GM12878 (cell line): ENCODE measurements around the gene SSBP2. TPM values are rescaled to one million over a fixed set of nuclear protein-coding genes. Genes with fewer than 3 reads are reported as not detected.

Experiments used
- ATAC-seq: fragments of 200-7000 bp; cut with Tn5 transposase; 3 replicates; pipeline ENCODE4 v1.9.1; 2020; ENCODE audit warnings: mild to moderate bottlenecking, moderate library complexity
- BruUV-seq: library from RNA; stranded (reverse); fragments of 400-500 nt; replicated peaks from 2 replicates; lab custom pipeline; 2021; lab: Mats Ljungman, UMichigan
- CTCF ChIA-PET: fragments of 300-600 bp; sonication (Branson Sonifier 250); formaldehyde crosslinking; extraction: SDS; loops from one replicate; lab custom pipeline; 2021; ENCODE audit warnings: inconsistent platforms; lab: Yijun Ruan, JAX
- POLR2A ChIA-PET: fragments of 350-600 bp; formaldehyde crosslinking; extraction: SDS; loops from one replicate; lab custom pipeline; 2021; ENCODE audit warnings: inconsistent platforms; lab: Charles Lee
- RAD21 ChIA-PET: fragments of 300-600 bp; sonication (Branson Sonifier 250); formaldehyde crosslinking; loops from one replicate; lab custom pipeline; 2023; ENCODE audit warnings: antibody characterized with exemption; ENCODE audit not compliant: unreplicated experiment; lab: Charles Lee
- SMC1A ChIA-PET: fragments of 300-600 bp; sonication (Branson Sonifier 250); formaldehyde crosslinking; loops from one replicate; lab custom pipeline; 2023; ENCODE audit not compliant: unreplicated experiment, uncharacterized antibody; lab: Charles Lee
- DNase-seq: peaks from one replicate; pipeline ENCODE4 v3.0.0-alpha.2; 2011; ENCODE audit warnings: low read depth, low spot score
- FAIRE-seq: peaks from 3 replicates; lab custom pipeline; 2011; peaks lifted over from hg19 to GRCh38; lab: Jason Lieb, UNC
- H2AFZ ChIP-seq: 2 replicates; pipeline ENCODE4 v1.6.0; 2011; ENCODE audit warnings: low read depth, low read length, control low read depth; ENCODE audit not compliant: control insufficient read depth
- H3K27ac ChIP-seq: 2 replicates; pipeline ENCODE4 v1.5.1; 2011; ENCODE audit warnings: control low read depth; ENCODE audit not compliant: control insufficient read depth, insufficient read depth
- H3K27me3 ChIP-seq, 2 experiments: replicated peaks in 1 of 2; 2 replicates each; pipeline versions ENCODE4 v1.6.0 to v1.6.1; 2011; ENCODE audit warnings: low read length in 1 of 2; ENCODE audit not compliant: control insufficient read depth in 2 of 2, insufficient read depth in 2 of 2
- H3K36me3 ChIP-seq, 2 experiments: 2 replicates each; pipeline ENCODE4 v1.5.1; 2011; ENCODE audit warnings: low read length in 1 of 2; ENCODE audit not compliant: control insufficient read depth in 2 of 2, insufficient read depth in 2 of 2
- H3K4me1 ChIP-seq: 2 replicates; pipeline ENCODE4 v1.6.1; 2011; ENCODE audit warnings: mild to moderate bottlenecking, low read length, moderate library complexity, mixed read lengths; ENCODE audit not compliant: control insufficient read depth, insufficient read depth
- H3K4me2 ChIP-seq: 2 replicates; pipeline ENCODE4 v1.6.0; 2011; ENCODE audit warnings: control low read depth; ENCODE audit not compliant: control insufficient read depth, insufficient read depth
- H3K4me3 ChIP-seq: fragments of 200-600 bp; sonication (generic); 2 replicates; pipeline ENCODE4 v1.5.1; 2016
- H3K79me2 ChIP-seq: 2 replicates; pipeline ENCODE4 v1.6.0; 2011; ENCODE audit warnings: low read length; ENCODE audit not compliant: control insufficient read depth, insufficient read depth
- H3K9ac ChIP-seq: 2 replicates; pipeline ENCODE4 v1.8.0; 2011; ENCODE audit warnings: low read length, control low read depth, mixed read lengths; ENCODE audit not compliant: control insufficient read depth, insufficient read depth
- H3K9me3 ChIP-seq: replicated peaks from 3 replicates; pipeline ENCODE4 v1.5.1; 2011; ENCODE audit warnings: mild to moderate bottlenecking, low read length; ENCODE audit not compliant: control insufficient read depth, insufficient read depth
- H4K20me1 ChIP-seq: 2 replicates; pipeline ENCODE4 v1.6.0; 2011; ENCODE audit not compliant: control insufficient read depth, insufficient read depth
- EP300 ChIP-seq, 2 experiments: fragments of 150-350 bp in 1 of 2; IDR thresholded peaks; 2 replicates each; pipeline ENCODE4 v1.6.1; 2011 to 2012; ENCODE audit warnings: low read depth in 2 of 2, low read length in 2 of 2, borderline replicate concordance in 1 of 2, improper control_type of control experiment in 1 of 2, inconsistent platforms in 1 of 2; ENCODE audit not compliant: control insufficient read depth in 1 of 2
- HDAC2 ChIP-seq: fragments of 200-600 bp; sonication (generic); IDR thresholded peaks from 2 replicates; pipeline ENCODE4 v1.6.1; 2017
- MAX ChIP-seq: IDR thresholded peaks from 2 replicates; pipeline ENCODE4 v1.6.1; 2012; ENCODE audit warnings: low read depth, low read length, improper control_type of control experiment
- NFYA ChIP-seq: IDR thresholded peaks from 2 replicates; pipeline ENCODE4 v1.6.1; 2011; ENCODE audit warnings: low read depth, mild to moderate bottlenecking, low read length, improper control_type of control experiment, borderline replicate concordance
- SKIL ChIP-seq: fragments of 450-650 bp; IDR thresholded peaks from 2 replicates; pipeline ENCODE4 v1.6.1; 2017; ENCODE audit warnings: mild to moderate bottlenecking, low read depth, inconsistent platforms; ENCODE audit not compliant: poor library complexity, severe bottlenecking
- YBX1 ChIP-seq: fragments of 450-650 bp; IDR thresholded peaks from 2 replicates; pipeline ENCODE4 v1.6.1; 2016; ENCODE audit warnings: antibody characterized with exemption
- ZNF384 ChIP-seq: IDR thresholded peaks from 2 replicates; pipeline ENCODE4 v1.6.1; 2012; ENCODE audit warnings: low read depth, mild to moderate bottlenecking, low read length, improper control_type of control experiment, borderline replicate concordance
- ZNF687 ChIP-seq: fragments of 450-650 bp; IDR thresholded peaks from 2 replicates; pipeline ENCODE4 v1.6.1; 2017; ENCODE audit warnings: mild to moderate bottlenecking, moderate library complexity
- WGBS: methylation state at CpG from one replicate; pipeline ENCODE4 v1.1.6; 2016; ENCODE audit warnings: low lambda C conversion rate; ENCODE audit not compliant: insufficient replicate concordance, insufficient coverage; ENCODE audit errors: missing lambda C conversion rate; 5-methylcytosine and 5-hydroxymethylcytosine counted together
- in situ Hi-C: fragments of 300-500 bp; cut with MboI; formaldehyde crosslinking; loops from 9 replicates; pipeline ENCODE4 v1.14.3; 2018; ENCODE audit warnings: mixed read lengths
- intact Hi-C: fragments of 100-400 bp; cut with micrococcal nuclease; formaldehyde crosslinking; loops from one replicate; pipeline ENCODE4 v1.14.2; 2022; ENCODE audit not compliant: unreplicated experiment
- polyA plus RNA-seq, 11 experiments: library from polyadenylated mRNA; depleted of rRNA in 4 of 11; unstranded in 6 of 11; stranded (reverse) in 5 of 11; fragments of >200 nt; fragmentation: Nextera tagmentation in 4 of 11; fragmentation: Illumina TruSeq in 1 of 11; extraction: Ambion mirVana in 4 of 11; extraction: Trizol in 1 of 11; gene quantifications; 1 replicate in 1 of 11; 2 replicates in 10 of 11; pipeline versions ENCODE4 v1.2.1 to v1.2.3, GENCODE V29; 2011 to 2016; ENCODE audit warnings: inconsistent platforms in 2 of 11, missing spikeins in 2 of 11, low read depth in 1 of 11
- total RNA-seq, 4 experiments: library from RNA; depleted of rRNA in 3 of 4; stranded (reverse); fragments of >200 nt in 3 of 4; fragmentation: Illumina TruSeq in 1 of 4; extraction: Trizol in 1 of 4; gene quantifications; 2 replicates each; pipeline versions ENCODE4 v1.2.1 to v1.2.3, GENCODE V29; 2013 to 2021
- TF ChIP-seq, protein P1 (sequence below): fragments of 450-650 bp; IDR thresholded peaks from 2 replicates; pipeline ENCODE4 v1.6.1; 2018; ENCODE audit warnings: borderline replicate concordance, mild to moderate bottlenecking; ENCODE audit not compliant: partially characterized antibody
- TF ChIP-seq, protein P2 (sequence below): fragments of 150-350 bp; IDR thresholded peaks from 2 replicates; pipeline ENCODE4 v1.6.1; 2016; ENCODE audit warnings: low read depth, low read length

The SSBP2 gene
- total and polyA plus RNA-seq, 10 of the 15 experiments (the other 5 are each of a cell fraction or from before 2014, with no cell fraction given), result 52.2 to 132 (median 110) TPM

- ChIA-PET CTCF (interaction anchor here (1.7 to 2.8 kb wide), 3 partner anchors 23 to 411 kb away, joined by 5 to 7 read pairs (median 6); no protein-coding TSS in a partner anchor), SMC1A (interaction anchor here (1.0 to 6.7 kb wide), 5 partner anchors 11 to 96 kb away, joined by 3 to 56 read pairs (median 5); no protein-coding TSS in a partner anchor), RAD21 (interaction anchor here (1.4 kb wide), 1 partner anchor 21 kb away, joined by 3 read pairs; no protein-coding TSS in a partner anchor), POLR2A (interaction anchor here (0.8 kb wide), 1 partner anchor 96 kb away, joined by 5 read pairs; no protein-coding TSS in a partner anchor)
- 47% methylated on average over 2 of the region's 2 CpGs for WGBS
- in situ Hi-C loops, result loop anchor here (5.0 kb wide), 1 partner anchor 92 kb away; no protein-coding TSS in a partner anchor
- Histone ChIP-seq H3K4me3 (no peak overlapping the region), H3K4me2 (no peak overlapping the region), H2AFZ (no peak overlapping the region), H3K4me1 (no peaks in the 10 kb centered on the region), H3K36me3 (no peaks in the 10 kb centered on the region), H3K27me3 (no peaks in the 10 kb centered on the region), H4K20me1 (no peaks in the 10 kb centered on the region), H3K9ac (no peak overlapping the region), H3K79me2 (peaks cover 6% of the 10 kb centered on the region), H3K9me3 (no peaks in the 10 kb centered on the region), H3K27ac (no peak overlapping the region)
- BruUV-seq, result no TSS peak
- intact Hi-C loops, result loop anchor here (10.0 kb wide), 1 partner anchor 331 kb away; no protein-coding TSS in a partner anchor
- FAIRE-seq (no peak), ATAC-seq (no peak), DNase-seq (no peak)
- TF ChIP-seq NFYA (no peak), MAX (no peak), YBX1 (no peak), EP300 (IDR thresholded peaks at IDR 0.05; ENCODE audit: borderline replicate concordance in 1 of 2, control insufficient read depth in 1 of 2, low read depth in 2 of 2, low read length in 2 of 2) (no peak), HDAC2 (no peak), SKIL (no peak), ZNF687 (no peak), ZNF384 (no peak)
- TF ChIP-seq, protein P1, sequence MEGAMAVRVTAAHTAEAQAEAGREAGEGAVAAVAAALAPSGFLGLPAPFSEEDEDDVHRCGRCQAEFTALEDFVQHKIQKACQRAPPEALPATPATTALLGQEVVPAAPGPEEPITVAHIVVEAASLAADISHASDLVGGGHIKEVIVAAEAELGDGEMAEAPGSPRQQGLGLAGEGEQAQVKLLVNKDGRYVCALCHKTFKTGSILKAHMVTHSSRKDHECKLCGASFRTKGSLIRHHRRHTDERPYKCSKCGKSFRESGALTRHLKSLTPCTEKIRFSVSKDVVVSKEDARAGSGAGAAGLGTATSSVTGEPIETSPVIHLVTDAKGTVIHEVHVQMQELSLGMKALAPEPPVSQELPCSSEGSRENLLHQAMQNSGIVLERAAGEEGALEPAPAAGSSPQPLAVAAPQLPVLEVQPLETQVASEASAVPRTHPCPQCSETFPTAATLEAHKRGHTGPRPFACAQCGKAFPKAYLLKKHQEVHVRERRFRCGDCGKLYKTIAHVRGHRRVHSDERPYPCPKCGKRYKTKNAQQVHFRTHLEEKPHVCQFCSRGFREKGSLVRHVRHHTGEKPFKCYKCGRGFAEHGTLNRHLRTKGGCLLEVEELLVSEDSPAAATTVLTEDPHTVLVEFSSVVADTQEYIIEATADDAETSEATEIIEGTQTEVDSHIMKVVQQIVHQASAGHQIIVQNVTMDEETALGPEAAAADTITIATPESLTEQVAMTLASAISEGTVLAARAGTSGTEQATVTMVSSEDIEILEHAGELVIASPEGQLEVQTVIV, result no peak
- TF ChIP-seq, protein P2, sequence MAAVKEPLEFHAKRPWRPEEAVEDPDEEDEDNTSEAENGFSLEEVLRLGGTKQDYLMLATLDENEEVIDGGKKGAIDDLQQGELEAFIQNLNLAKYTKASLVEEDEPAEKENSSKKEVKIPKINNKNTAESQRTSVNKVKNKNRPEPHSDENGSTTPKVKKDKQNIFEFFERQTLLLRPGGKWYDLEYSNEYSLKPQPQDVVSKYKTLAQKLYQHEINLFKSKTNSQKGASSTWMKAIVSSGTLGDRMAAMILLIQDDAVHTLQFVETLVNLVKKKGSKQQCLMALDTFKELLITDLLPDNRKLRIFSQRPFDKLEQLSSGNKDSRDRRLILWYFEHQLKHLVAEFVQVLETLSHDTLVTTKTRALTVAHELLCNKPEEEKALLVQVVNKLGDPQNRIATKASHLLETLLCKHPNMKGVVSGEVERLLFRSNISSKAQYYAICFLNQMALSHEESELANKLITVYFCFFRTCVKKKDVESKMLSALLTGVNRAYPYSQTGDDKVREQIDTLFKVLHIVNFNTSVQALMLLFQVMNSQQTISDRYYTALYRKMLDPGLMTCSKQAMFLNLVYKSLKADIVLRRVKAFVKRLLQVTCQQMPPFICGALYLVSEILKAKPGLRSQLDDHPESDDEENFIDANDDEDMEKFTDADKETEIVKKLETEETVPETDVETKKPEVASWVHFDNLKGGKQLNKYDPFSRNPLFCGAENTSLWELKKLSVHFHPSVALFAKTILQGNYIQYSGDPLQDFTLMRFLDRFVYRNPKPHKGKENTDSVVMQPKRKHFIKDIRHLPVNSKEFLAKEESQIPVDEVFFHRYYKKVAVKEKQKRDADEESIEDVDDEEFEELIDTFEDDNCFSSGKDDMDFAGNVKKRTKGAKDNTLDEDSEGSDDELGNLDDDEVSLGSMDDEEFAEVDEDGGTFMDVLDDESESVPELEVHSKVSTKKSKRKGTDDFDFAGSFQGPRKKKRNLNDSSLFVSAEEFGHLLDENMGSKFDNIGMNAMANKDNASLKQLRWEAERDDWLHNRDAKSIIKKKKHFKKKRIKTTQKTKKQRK, result no peak
These were observed 4.4 kb upstream of the SSBP2 start for GRCh38 chr5:81755320-81755719.
